Ishikawa (cell line): ENCODE data around the gene CFAP92.

Experiments used
- CEBPB ChIP-seq: IDR thresholded peaks from 2 replicates; pipeline ENCODE4 v1.6.1; 2012
- CREB1 ChIP-seq: IDR thresholded peaks from 2 replicates; pipeline ENCODE4 v1.6.1; 2012; ENCODE audit warnings: low read depth
- EGR1 ChIP-seq: IDR thresholded peaks from 2 replicates; pipeline ENCODE4 v1.6.1; 2012
- EP300 ChIP-seq: IDR thresholded peaks from 2 replicates; pipeline ENCODE4 v1.6.1; 2012; ENCODE audit warnings: borderline replicate concordance
- FOXM1 ChIP-seq: IDR thresholded peaks from 2 replicates; pipeline ENCODE4 v1.6.1; 2012; ENCODE audit warnings: low read depth, borderline replicate concordance
- MAX ChIP-seq: IDR thresholded peaks from 2 replicates; pipeline ENCODE4 v1.6.1; 2012
- NFIC ChIP-seq: IDR thresholded peaks from 2 replicates; pipeline ENCODE4 v1.6.1; 2012
- RAD21 ChIP-seq: IDR thresholded peaks from 2 replicates; pipeline ENCODE4 v1.6.1; 2012; ENCODE audit warnings: low read depth
- TAF1 ChIP-seq: IDR thresholded peaks from 2 replicates; pipeline ENCODE4 v1.6.1; 2012; ENCODE audit warnings: low read depth, mild to moderate bottlenecking
- TCF12 ChIP-seq: IDR thresholded peaks from 2 replicates; pipeline ENCODE4 v1.6.1; 2012; ENCODE audit warnings: low read depth
- TEAD4 ChIP-seq: IDR thresholded peaks from 2 replicates; pipeline ENCODE4 v1.6.1; 2012
- USF1 ChIP-seq: IDR thresholded peaks from 2 replicates; pipeline ENCODE4 v1.6.1; 2012
- YY1 ChIP-seq: IDR thresholded peaks from 2 replicates; pipeline ENCODE4 v1.6.1; 2012; ENCODE audit warnings: low read depth
- ZBTB7A ChIP-seq: IDR thresholded peaks from 2 replicates; pipeline ENCODE4 v1.6.1; 2012; ENCODE audit warnings: low read depth
- TF ChIP-seq, protein P1 (sequence below): IDR thresholded peaks from 2 replicates; pipeline ENCODE4 v1.6.1; 2012; ENCODE audit warnings: low read depth, mild to moderate bottlenecking

Gene CFAP92

DNA sequence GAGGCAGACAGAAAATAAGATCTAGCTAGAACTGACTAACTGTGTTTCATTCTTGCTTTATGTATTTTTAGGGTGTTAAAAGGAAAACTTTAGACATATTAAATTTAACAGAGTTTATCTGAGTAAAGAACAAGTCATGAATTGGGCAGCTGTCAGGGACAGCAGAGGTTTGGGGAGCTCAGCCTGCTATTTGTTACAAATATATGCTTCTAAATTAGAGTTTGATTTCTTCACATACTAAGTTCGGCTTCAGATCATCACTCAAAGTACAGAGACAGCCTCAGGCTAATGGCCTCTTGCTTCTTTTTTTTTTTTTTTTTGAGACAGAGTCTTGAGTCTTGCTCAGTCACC is 29.1 kb upstream of the CFAP92 start:
- TF ChIP-seq EGR1 (no peak), ZBTB7A (no peak), MAX (no peak), CREB1 (no peak), TAF1 (no peak), YY1 (no peak)

DNA sequence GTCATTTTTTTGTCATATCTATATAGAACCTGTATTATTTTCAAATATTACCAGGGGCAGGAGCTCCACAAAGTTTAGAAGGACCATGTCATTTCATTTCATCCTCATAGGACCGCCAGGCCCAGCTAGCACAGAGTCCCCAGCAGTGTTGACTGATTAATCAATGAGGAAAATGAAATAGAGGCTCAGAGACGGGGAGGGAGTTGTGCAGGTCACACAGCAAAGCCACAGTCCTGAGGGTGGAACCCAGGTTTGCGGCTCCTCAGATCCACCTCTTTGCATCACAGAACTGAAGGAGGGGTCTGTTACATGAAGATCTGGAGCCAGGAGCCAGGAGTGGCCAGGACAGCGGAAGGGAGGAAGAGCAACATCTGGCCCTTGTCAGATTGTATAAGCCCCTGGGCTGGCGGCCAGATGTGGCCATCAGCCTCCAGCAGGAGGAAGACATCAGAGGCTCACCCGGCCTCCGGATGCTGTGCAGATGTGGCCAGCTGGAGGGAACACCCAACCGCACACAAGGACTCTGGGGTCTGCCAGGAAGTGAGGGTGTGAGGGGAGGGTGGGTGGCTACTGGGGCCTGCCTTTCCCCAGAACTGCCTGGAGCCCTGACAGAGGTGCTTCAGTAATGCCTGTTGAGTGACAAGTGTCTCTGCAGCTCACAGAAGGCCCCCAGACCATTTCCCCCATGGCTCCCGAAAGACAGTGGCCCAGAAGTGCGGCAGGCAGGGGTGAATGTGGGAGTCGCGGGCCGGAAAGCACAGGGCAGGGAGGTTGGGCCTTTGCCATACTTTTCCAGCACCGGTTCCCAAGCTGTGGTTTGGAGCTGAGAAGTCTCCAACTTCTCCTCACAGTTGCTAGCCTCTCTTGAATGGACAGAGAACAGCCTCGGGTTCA is 28.5 kb upstream of the CFAP92 start:
- TF ChIP-seq CEBPB = no peak
- no peak for TF ChIP-seq CREB1
- no peak for TF ChIP-seq EGR1
- no peak for TF ChIP-seq ZBTB7A
- no peak for TF ChIP-seq TAF1
- TF ChIP-seq YY1 = no peak
- no peak for TF ChIP-seq EP300
- TF ChIP-seq FOXM1 = no peak
- TF ChIP-seq, protein P1, sequence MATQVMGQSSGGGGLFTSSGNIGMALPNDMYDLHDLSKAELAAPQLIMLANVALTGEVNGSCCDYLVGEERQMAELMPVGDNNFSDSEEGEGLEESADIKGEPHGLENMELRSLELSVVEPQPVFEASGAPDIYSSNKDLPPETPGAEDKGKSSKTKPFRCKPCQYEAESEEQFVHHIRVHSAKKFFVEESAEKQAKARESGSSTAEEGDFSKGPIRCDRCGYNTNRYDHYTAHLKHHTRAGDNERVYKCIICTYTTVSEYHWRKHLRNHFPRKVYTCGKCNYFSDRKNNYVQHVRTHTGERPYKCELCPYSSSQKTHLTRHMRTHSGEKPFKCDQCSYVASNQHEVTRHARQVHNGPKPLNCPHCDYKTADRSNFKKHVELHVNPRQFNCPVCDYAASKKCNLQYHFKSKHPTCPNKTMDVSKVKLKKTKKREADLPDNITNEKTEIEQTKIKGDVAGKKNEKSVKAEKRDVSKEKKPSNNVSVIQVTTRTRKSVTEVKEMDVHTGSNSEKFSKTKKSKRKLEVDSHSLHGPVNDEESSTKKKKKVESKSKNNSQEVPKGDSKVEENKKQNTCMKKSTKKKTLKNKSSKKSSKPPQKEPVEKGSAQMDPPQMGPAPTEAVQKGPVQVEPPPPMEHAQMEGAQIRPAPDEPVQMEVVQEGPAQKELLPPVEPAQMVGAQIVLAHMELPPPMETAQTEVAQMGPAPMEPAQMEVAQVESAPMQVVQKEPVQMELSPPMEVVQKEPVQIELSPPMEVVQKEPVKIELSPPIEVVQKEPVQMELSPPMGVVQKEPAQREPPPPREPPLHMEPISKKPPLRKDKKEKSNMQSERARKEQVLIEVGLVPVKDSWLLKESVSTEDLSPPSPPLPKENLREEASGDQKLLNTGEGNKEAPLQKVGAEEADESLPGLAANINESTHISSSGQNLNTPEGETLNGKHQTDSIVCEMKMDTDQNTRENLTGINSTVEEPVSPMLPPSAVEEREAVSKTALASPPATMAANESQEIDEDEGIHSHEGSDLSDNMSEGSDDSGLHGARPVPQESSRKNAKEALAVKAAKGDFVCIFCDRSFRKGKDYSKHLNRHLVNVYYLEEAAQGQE = no peak
- TF ChIP-seq TCF12 = no peak
- TF ChIP-seq MAX = no peak
- TF ChIP-seq USF1 = no peak
- no peak for TF ChIP-seq TEAD4
- TF ChIP-seq NFIC = no peak
- TF ChIP-seq RAD21 = no peak

GRCh38 chr3:129021140-129021551 is 27.3 kb upstream of the CFAP92 start:
- TF ChIP-seq FOXM1 (no peak), MAX (no peak), USF1 (no peak), EGR1 (no peak), YY1 (no peak), ZBTB7A (no peak), TCF12 (no peak), TAF1 (no peak), NFIC (no peak), CEBPB (no peak), CREB1 (no peak), TEAD4 (no peak), RAD21 (no peak), EP300 (no peak)
- TF ChIP-seq, protein P1 = no peak

GRCh38 chr3:129020691-129021090 is 26.8 kb upstream of the CFAP92 start:
- TF ChIP-seq TCF12 = no peak
- TF ChIP-seq EP300 = no peak
- TF ChIP-seq TEAD4 = no peak
- TF ChIP-seq RAD21 = no peak
- TF ChIP-seq NFIC = no peak
- TF ChIP-seq TAF1 = no peak
- no peak for TF ChIP-seq MAX
- TF ChIP-seq YY1 = no peak
- no peak for TF ChIP-seq CREB1
- TF ChIP-seq USF1 = no peak
- TF ChIP-seq EGR1 = no peak
- TF ChIP-seq ZBTB7A = no peak

DNA sequence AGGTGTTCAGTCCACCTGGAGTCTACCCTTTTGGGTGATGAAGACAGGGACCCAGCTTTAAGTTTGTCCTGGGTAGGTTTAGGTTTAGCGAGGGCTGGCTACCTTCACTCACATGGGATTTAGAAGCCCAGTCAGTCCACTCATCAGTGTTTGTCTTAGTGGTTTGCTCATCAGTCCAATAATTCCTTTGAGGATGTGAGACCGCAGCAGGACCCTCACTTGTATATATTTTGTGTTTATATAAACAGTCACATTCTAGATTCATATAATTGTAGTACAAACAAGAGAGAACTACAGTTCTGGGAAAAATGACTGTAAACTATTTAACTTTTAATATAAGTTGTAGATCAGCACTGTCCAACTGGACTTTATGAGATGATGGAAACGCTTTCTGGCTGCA is 25.4 kb upstream of the CFAP92 start:
- TF ChIP-seq TAF1 (no peak), CEBPB (no peak), FOXM1 (no peak), EP300 (no peak), CREB1 (no peak), RAD21 (no peak)
